Gastrocnemius medialis (tissue), 4 donors: Measurements from ENCODE around the gene GRM8. TPM values are rescaled to one million over a fixed set of nuclear protein-coding genes. Genes with fewer than 3 reads are reported as not detected.

ENCODE experiments used
- ATAC-seq, 2 donors: fragments of 150-250 bp; one replicate each; pipeline ENCODE4 v1.9.1; 2016
- DNase-seq, 2 donors: peaks; one replicate each; pipeline ENCODE4 v3.0.0-alpha.2; 2019
- H3K27ac ChIP-seq, 4 donors: fragments of 200-600 bp; sonication (generic); 1 replicate in 1 of 4; 2 replicates in 3 of 4; pipeline ENCODE4 v1.5.1; 2016 to 2018; ENCODE audit warnings: mild to moderate bottlenecking in 2 of 4, moderate library complexity in 1 of 4
- H3K27me3 ChIP-seq, 3 donors: fragments of 200-600 bp; sonication (generic) in 2 of 3; 1 replicate in 1 of 3; 2 replicates in 2 of 3; pipeline versions ENCODE4 v1.5.1 to v1.6.0; 2016 to 2019; ENCODE audit warnings: mild to moderate bottlenecking in 1 of 3, moderate library complexity in 1 of 3
- H3K36me3 ChIP-seq, 2 donors: fragments of 200-600 bp; sonication (generic) in 1 of 2; one replicate each; pipeline ENCODE4 v1.5.1; 2017 to 2018
- H3K4me1 ChIP-seq, 2 donors: fragments of 200-600 bp; sonication (generic) in 1 of 2; one replicate each; pipeline ENCODE4 v1.5.1; 2016 to 2017; ENCODE audit warnings: mild to moderate bottlenecking in 2 of 2
- H3K4me3 ChIP-seq, 4 donors: fragments of 200-600 bp; sonication (generic) in 3 of 4; 1 replicate in 1 of 4; 2 replicates in 3 of 4; pipeline ENCODE4 v1.5.1; 2016 to 2019; ENCODE audit warnings: mild to moderate bottlenecking in 2 of 4
- H3K9me3 ChIP-seq, 3 donors: fragments of 200-600 bp; sonication (generic) in 2 of 3; 1 replicate in 1 of 3; 2 replicates in 2 of 3; pipeline ENCODE4 v1.5.1; 2016 to 2019
- POLR2A ChIP-seq, 2 donors: fragments of 450-650 bp; IDR thresholded peaks; one replicate each; pipeline ENCODE4 v1.6.1; 2017; ENCODE audit warnings: antibody characterized with exemption in 2 of 2, mild to moderate bottlenecking in 2 of 2, moderate library complexity in 2 of 2
- in situ Hi-C, 4 donors: fragments of 200-750 bp; cut with MboI; loops; one replicate each; pipeline versions ENCODE4 v1.15.0 to v1.8.0; 2017; ENCODE audit warnings: low sequenced_read_pairs in 4 of 4
- intact Hi-C: fragments of 100-400 bp; cut with DNase I; formaldehyde crosslinking; loops from one replicate; pipeline ENCODE4 v1.15.1; 2023; ENCODE audit warnings: low total_unique reads
- total RNA-seq, 4 donors: library from RNA; depleted of rRNA; stranded (reverse); fragments of >200 nt; gene quantifications; one replicate each; pipeline versions ENCODE4 v1.1.0 to v1.2.3, GENCODE V29; 2016
- TF ChIP-seq, protein P1 (sequence below), 5 experiments: fragments of 450-650 bp in 3 of 5; fragments of 200-600 bp in 2 of 5; sonication (generic) in 2 of 5; IDR thresholded peaks in 4 of 5; conservative IDR thresholded peaks in 1 of 5; 1 replicate in 4 of 5; 2 replicates in 1 of 5; pipeline ENCODE4 v1.5.1; 2016 to 2019; ENCODE audit warnings: antibody characterized with exemption in 5 of 5, mild to moderate bottlenecking in 3 of 5, moderate library complexity in 3 of 5

The GRM8 gene
- total RNA-seq, 4 donors from 2014 or later: not detected

DNA sequence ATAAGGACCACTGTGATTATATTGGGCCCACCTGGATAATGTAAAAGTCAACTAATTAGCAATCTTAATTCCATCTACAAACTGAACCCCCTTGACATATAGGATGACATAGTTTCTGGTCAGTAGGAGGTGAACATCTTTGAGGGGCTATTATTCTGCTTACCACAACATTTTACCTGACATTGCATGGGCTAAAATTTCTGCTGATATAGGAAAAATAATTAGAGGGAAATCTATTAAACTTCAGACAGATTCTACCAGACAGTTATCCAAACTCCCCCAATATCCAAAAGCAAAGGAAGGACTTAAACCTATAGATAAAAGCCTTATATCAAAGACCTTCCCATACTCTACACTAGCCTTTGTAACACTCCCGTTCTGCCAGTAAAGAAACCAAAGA is 443.6 kb downstream of the GRM8 start:
- no peak for ATAC-seq
- in situ Hi-C loops (no loop called here), intact Hi-C loops (no loop called here)

DNA sequence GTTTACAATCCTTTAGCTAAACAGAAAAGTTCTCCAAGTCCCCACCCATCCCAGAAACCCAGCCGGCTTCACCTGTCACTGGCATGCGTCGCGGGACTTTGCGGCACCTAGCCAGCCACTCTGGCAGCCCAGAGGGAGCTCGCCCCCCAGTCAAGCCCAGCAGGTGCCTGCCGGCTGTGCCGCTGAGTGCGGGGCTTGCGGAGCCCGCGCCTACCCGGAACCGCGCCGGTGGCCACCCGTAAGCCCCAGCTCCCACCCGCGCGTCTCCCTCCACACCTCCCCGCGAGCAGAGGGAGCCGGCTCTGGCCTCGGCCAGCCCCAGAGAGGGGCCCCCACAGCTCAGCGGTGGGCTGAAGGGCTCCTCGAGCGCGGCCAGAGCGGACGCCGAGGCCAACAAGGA is 446.1 kb downstream of the GRM8 start:
- DNase-seq (no peak), ATAC-seq (no peak)
- intact Hi-C loops: no loop called here
- H3K27me3 ChIP-seq: no peaks in the 10 kb centered on the region
- in situ Hi-C loops: no loop called here
- no peak overlapping the region for H3K4me3 ChIP-seq
- H3K9me3 ChIP-seq: no peaks in the 10 kb centered on the region
- H3K27ac ChIP-seq: no peak overlapping the region
- H3K4me1 ChIP-seq: no peaks in the 10 kb centered on the region
- no peak for TF ChIP-seq POLR2A (IDR thresholded peaks at IDR 0.05)
- TF ChIP-seq, protein P1, sequence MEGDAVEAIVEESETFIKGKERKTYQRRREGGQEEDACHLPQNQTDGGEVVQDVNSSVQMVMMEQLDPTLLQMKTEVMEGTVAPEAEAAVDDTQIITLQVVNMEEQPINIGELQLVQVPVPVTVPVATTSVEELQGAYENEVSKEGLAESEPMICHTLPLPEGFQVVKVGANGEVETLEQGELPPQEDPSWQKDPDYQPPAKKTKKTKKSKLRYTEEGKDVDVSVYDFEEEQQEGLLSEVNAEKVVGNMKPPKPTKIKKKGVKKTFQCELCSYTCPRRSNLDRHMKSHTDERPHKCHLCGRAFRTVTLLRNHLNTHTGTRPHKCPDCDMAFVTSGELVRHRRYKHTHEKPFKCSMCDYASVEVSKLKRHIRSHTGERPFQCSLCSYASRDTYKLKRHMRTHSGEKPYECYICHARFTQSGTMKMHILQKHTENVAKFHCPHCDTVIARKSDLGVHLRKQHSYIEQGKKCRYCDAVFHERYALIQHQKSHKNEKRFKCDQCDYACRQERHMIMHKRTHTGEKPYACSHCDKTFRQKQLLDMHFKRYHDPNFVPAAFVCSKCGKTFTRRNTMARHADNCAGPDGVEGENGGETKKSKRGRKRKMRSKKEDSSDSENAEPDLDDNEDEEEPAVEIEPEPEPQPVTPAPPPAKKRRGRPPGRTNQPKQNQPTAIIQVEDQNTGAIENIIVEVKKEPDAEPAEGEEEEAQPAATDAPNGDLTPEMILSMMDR (IDR thresholded peaks at IDR 0.05 in 4 of 5, conservative IDR thresholded peaks at IDR 0.05 in 1 of 5): no peak
- no peaks in the 10 kb centered on the region for H3K36me3 ChIP-seq

More for the DNA sequence above, 443.6 kb downstream of the GRM8 start:
- Histone ChIP-seq H3K27ac (no peak overlapping the region), H3K36me3 (no peaks in the 10 kb centered on the region), H3K4me3 (no peak overlapping the region), H3K9me3 (no peaks in the 10 kb centered on the region), H3K4me1 (no peaks in the 10 kb centered on the region), H3K27me3 (no peaks in the 10 kb centered on the region)
- no peak for TF ChIP-seq POLR2A (IDR thresholded peaks at IDR 0.05)
- TF ChIP-seq, protein P1 (IDR thresholded peaks at IDR 0.05 in 4 of 5, conservative IDR thresholded peaks at IDR 0.05 in 1 of 5): no peak
- no peak for DNase-seq

DNA sequence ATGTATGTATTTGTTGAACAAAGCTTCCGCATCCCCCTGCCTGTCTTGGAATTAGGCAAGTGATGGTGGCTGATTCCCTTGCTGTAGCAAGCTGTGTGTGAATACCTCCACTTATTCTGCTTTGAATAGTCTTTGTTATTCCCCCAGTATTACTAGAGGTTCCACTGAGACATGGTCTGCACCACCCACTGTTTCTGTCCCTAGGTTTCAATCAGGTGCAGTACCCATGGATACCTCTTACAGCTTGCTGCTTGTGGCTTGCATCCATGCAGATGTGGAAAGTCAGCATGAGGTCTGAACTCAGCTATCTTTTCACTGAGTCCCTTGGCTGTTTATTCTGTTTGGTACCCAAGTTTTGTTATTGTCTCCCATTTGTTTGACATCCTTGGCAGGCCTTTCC is 447.4 kb downstream of the GRM8 start:
- Histone ChIP-seq H3K36me3 (no peaks in the 10 kb centered on the region), H3K27me3 (no peaks in the 10 kb centered on the region), H3K4me1 (no peaks in the 10 kb centered on the region), H3K27ac (no peak overlapping the region), H3K9me3 (no peaks in the 10 kb centered on the region), H3K4me3 (no peak overlapping the region)
- in situ Hi-C loops (no loop called here), intact Hi-C loops (no loop called here)
- TF ChIP-seq POLR2A (IDR thresholded peaks at IDR 0.05): no peak
- TF ChIP-seq, protein P1 (IDR thresholded peaks at IDR 0.05 in 4 of 5, conservative IDR thresholded peaks at IDR 0.05 in 1 of 5): no peak
- ATAC-seq (no peak), DNase-seq (no peak)

DNA sequence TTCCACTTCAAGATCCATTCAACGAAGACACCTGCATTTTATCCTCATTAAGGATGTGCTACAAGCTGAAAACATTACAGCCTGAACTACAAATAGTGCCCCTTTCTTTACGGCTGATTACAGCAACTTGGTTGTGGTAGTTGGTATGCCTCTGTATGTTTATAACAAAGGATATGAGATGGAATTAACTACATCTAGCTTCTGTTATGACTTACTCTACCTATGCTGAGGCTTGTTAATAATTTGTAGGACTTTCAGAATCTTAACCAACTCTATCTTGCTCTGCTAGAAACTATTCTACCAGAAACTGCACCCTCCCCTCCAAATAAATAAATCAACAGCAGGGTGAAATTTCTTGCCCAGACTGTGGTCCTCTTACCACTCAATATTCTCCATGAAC is 448.1 kb downstream of the GRM8 start:
- no peaks in the 10 kb centered on the region for H3K27me3 ChIP-seq
- no peaks in the 10 kb centered on the region for H3K9me3 ChIP-seq
- H3K4me1 ChIP-seq: no peaks in the 10 kb centered on the region
- in situ Hi-C loops: no loop called here
- no peak overlapping the region for H3K4me3 ChIP-seq
- TF ChIP-seq POLR2A (IDR thresholded peaks at IDR 0.05): no peak
- TF ChIP-seq, protein P1 (IDR thresholded peaks at IDR 0.05 in 4 of 5, conservative IDR thresholded peaks at IDR 0.05 in 1 of 5): no peak
- no peak for DNase-seq
- no peak for ATAC-seq
- H3K27ac ChIP-seq: no peak overlapping the region
- H3K36me3 ChIP-seq: no peaks in the 10 kb centered on the region
- intact Hi-C loops: no loop called here

DNA sequence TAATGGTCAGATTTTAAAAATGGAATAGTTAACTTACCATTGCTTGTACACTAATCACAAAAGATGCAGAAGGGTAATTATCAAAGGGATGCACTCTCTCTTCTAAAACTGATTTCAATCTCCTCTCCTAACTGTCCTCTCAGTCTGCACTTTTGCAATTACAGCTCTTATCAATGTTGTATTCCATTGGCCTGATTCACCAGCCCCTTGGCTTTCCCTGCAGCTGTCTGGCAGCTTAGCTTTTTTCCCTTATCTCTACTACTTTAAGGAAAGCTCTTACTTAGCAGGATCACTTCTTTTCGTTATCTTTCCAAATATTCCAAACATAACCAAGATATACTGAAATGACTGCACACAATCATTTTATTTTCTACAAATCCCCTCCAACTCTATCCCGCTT is 448.8 kb downstream of the GRM8 start:
- DNase-seq (no peak), ATAC-seq (no peak)
- Histone ChIP-seq H3K4me3 (no peak overlapping the region), H3K27ac (no peak overlapping the region), H3K4me1 (no peaks in the 10 kb centered on the region), H3K9me3 (no peaks in the 10 kb centered on the region), H3K36me3 (no peaks in the 10 kb centered on the region), H3K27me3 (no peaks in the 10 kb centered on the region)
- intact Hi-C loops (no loop called here), in situ Hi-C loops (no loop called here)
- no peak for TF ChIP-seq POLR2A (IDR thresholded peaks at IDR 0.05)
- TF ChIP-seq, protein P1 (IDR thresholded peaks at IDR 0.05 in 4 of 5, conservative IDR thresholded peaks at IDR 0.05 in 1 of 5): no peak
